ENCODE measurements around the gene GSPT2.

The GSPT2 gene

GRCh38 chrX:51742586-51742985, 656 bp upstream of the GSPT2 start:
- no peak overlapping the region for H3K4me3 ChIP-seq (ENCODE audit: low read length)
- DNase-seq (ENCODE audit: low read depth): no peak
- TF ChIP-seq CTCF (IDR thresholded peaks at IDR 0.05; ENCODE audit: insufficient read depth, low read depth, low read length, missing control alignments): no peak

DNA sequence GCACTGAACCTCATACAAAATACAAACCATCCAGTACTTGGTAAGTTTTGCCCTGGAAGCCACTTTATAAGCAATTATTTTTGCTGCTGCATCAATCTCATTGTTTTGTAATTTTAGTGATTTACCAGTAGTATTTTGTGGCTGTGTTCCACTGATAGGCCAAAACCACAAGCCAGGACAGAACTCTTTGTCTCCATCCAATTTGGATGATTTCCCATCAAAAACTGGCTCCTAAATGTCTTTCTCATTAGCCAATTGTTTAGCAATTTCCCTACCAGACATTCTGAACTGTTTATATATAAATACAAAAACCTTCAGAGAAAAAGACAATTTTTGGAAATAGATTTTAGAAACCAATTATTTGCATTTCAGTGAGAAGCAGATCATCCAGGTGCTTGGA, 4.4 kb downstream of the GSPT2 start:
- DNase-seq (ENCODE audit: low read depth): no peak
- no peak overlapping the region for H3K4me3 ChIP-seq (ENCODE audit: low read length)
- no peak for TF ChIP-seq CTCF (IDR thresholded peaks at IDR 0.05; ENCODE audit: insufficient read depth, low read depth, low read length, missing control alignments)

DNA sequence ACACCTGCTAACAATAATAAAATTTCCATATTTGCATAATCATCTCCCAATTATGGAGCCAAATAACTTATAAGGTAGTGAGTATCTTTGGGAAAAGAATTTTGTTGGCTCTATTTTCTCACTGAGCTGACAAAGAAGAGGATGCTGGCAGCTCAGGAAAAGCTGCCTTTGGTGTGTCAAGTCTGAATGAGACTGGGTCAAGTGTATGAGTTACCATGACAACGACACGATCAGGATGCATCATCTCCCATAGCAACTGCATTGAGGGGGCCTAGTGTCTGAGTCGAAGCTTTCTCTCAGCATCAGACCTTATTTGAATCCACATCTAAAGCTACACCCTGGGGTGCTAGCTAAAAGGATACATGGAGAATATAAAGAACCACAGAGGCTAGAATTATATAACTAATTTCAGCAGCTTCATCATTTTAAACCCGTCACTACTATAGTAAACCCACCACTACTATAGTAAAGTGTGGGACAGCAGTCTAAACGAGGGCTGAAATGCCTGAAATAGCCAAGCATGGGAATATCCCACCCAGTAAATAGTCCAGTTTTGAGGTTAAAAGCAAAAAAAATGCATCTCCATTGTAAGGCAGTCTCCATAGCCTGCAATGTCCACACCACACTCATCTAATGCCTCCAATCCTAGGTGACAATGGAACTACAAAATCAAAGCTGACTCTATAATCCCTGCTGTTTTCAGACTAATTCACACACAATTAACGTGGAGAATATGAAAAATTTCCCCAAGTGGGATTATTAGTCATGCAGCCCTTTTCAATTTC, 16.0 kb downstream of the GSPT2 start:
- TF ChIP-seq CTCF (IDR thresholded peaks at IDR 0.05; ENCODE audit: insufficient read depth, low read depth, low read length, missing control alignments): no peak
- H3K4me3 ChIP-seq (ENCODE audit: low read length): no peak overlapping the region
- no peak for DNase-seq (ENCODE audit: low read depth)

GRCh38 chrX:51760657-51761056, 17.4 kb downstream of the GSPT2 start:
- no peak for TF ChIP-seq CTCF (IDR thresholded peaks at IDR 0.05; ENCODE audit: insufficient read depth, low read depth, low read length, missing control alignments)
- no peak for DNase-seq (ENCODE audit: low read depth)
- H3K4me3 ChIP-seq (ENCODE audit: low read length): no peak overlapping the region

- no peak for TF ChIP-seq CTCF (IDR thresholded peaks at IDR 0.05; ENCODE audit: insufficient read depth, low read depth, low read length, missing control alignments)
- no peak overlapping the region for H3K4me3 ChIP-seq (ENCODE audit: low read length)
- no peak for DNase-seq (ENCODE audit: low read depth)
Measured at GRCh38 chrX:51766546-51766945, 23.3 kb downstream of the GSPT2 start.

DNA sequence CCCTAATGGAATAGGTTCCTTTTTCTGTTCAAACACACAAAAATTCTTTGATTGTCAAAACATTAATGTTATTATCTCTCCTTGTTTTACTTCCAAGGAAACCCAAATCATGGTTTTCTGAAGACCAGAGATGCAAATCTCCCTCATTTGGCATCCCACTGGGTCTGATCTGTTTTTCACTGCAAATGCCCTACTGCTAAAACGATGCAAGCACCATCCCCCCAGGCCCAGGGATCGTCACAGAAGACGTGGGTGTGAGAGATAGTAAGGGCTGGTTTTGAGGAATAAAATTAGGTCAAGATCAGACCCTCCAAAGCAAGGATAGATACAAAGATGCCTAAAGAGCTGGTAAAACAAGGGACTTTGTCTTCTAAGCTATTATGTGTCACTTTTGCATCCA, 33.6 kb downstream of the GSPT2 start:
- no peak for TF ChIP-seq CTCF (IDR thresholded peaks at IDR 0.05; ENCODE audit: insufficient read depth, low read depth, low read length, missing control alignments)
- H3K4me3 ChIP-seq (ENCODE audit: low read length): no peak overlapping the region
- DNase-seq (ENCODE audit: low read depth): no peak

- H3K4me3 ChIP-seq (ENCODE audit: low read length): no peak overlapping the region
- no peak for DNase-seq (ENCODE audit: low read depth)
- TF ChIP-seq CTCF (IDR thresholded peaks at IDR 0.05; ENCODE audit: insufficient read depth, low read depth, low read length, missing control alignments): no peak
Measured at GRCh38 chrX:51779306-51779705, 36.1 kb downstream of the GSPT2 start.
